AG09319 (cell line): Measurements from ENCODE around the gene NRP2.

Experiments used
- DNase-seq: peaks from one replicate; pipeline ENCODE4 v3.0.0-alpha.2; 2010; ENCODE audit warnings: low read depth; ENCODE audit errors: extremely low read depth
- CTCF ChIP-seq: IDR thresholded peaks from 2 replicates; pipeline ENCODE4 v1.5.1; 2011; ENCODE audit warnings: low read depth, mild to moderate bottlenecking, inconsistent platforms, low read length, moderate library complexity

Gene NRP2

GRCh38 chr2:205659922-205660321, 22.4 kb upstream of the NRP2 start:
- no peak for TF ChIP-seq CTCF
- no peak for DNase-seq

GRCh38 chr2:205660521-205661124, 21.7 kb upstream of the NRP2 start:
- DNase-seq: peak; percentile 73
- no peak for TF ChIP-seq CTCF

GRCh38 chr2:205661281-205661680, 21.0 kb upstream of the NRP2 start:
- DNase-seq: no peak
- TF ChIP-seq CTCF: no peak

GRCh38 chr2:205662206-205662965, 19.9 kb upstream of the NRP2 start:
- TF ChIP-seq CTCF: no peak
- no peak for DNase-seq

- TF ChIP-seq CTCF: no peak
- no peak for DNase-seq
Observed at GRCh38 chr2:205665791-205666190, 16.5 kb upstream of the NRP2 start.

GRCh38 chr2:205670292-205670691, 12.0 kb upstream of the NRP2 start:
- no peak for DNase-seq
- no peak for TF ChIP-seq CTCF

GRCh38 chr2:205673312-205673711, 9.0 kb upstream of the NRP2 start:
- TF ChIP-seq CTCF: no peak
- DNase-seq: no peak
